ENCODE results near the gene CEP128.
A peak's percentile ranks its signal among the peaks of the same experiment; 100 is the strongest.

CEP128 gene

DNA sequence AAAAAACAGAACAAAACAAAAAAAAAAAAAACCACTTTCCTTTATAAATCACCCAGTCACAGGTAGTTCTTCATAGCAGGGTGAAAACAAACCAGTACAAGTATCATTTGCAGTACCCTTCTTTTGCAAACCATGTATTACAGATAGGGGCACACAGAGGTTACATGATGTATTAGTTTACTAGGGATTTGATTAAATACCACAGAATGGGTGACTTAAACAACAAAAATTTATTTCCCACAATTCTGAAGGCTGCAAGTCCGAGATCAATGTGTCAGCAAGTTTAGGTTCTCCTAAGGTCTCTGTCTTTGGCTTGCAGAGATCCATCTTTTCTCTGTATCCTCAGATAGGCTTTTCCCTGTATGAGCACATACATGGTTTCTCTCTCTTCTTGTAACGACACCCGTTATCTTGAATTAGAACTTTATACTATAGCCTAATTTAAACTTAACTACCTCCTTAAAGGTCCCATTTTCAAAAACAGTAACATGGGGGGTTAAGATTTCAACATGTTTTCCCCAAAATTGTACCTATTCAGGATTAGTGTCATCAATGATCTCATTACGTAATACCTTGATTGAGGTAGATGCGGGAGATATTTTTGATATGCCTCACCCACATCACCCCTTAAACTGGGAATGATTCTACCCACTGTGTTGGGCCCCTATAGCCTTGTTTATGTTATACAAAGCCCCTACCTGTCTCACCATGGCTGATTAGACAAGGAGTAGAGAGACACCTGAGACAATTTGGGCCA lies 3.5 kb upstream of the CEP128 start:
- no peaks in the 10 kb centered on the region for H3K9me3 ChIP-seq (ENCODE audit: low read depth, low read length)

DNA sequence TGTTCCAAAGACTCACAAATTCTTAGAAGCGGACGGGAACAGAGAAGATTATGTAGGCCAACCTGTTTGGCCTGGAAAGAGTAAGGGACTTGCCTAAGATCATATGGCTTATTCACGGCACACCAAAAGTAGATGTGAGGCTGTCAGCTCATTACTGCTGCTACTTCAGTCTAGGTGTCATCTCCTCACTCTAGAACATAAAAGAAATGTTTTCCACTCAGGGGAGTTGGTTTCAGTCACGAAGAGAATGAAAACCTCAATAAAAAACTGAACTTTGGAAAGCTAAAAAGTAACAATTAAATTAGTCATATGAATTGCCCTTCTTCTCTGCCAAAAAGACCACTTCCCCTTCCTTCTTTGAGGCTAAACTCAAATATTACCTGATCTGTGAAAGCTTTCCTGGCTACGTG lies 658 bp upstream of the CEP128 start:
- TF ChIP-seq EZH2 (IDR thresholded peaks at IDR 0.05) (no peak), FOXP2 (optimal IDR thresholded peaks at IDR 0.05; ENCODE audit: control extremely low read depth, extremely low read length, insufficient read depth) (no peak), POLR2AphosphoS5 (IDR thresholded peaks at IDR 0.05; ENCODE audit: borderline replicate concordance, low read depth, low read length) (no peak)
- H3K27ac ChIP-seq = no peak overlapping the region

More for the DNA sequence above, 3.5 kb upstream of the CEP128 start:
- no peak overlapping the region for H3K4me3 ChIP-seq
- TF ChIP-seq EZH2 (IDR thresholded peaks at IDR 0.05) (no peak), POLR2AphosphoS5 (IDR thresholded peaks at IDR 0.05; ENCODE audit: borderline replicate concordance, low read depth, low read length) (no peak), FOXP2 (optimal IDR thresholded peaks at IDR 0.05; ENCODE audit: control extremely low read depth, extremely low read length, insufficient read depth) (no peak)
- H3K9ac ChIP-seq (ENCODE audit: insufficient read length) = no peak overlapping the region
- no peaks in the 10 kb centered on the region for H3K36me3 ChIP-seq (ENCODE audit: insufficient read depth, low read length)
- H3K27ac ChIP-seq = no peak overlapping the region
- no peak for DNase-seq (ENCODE audit: low read depth, low spot score)

DNA sequence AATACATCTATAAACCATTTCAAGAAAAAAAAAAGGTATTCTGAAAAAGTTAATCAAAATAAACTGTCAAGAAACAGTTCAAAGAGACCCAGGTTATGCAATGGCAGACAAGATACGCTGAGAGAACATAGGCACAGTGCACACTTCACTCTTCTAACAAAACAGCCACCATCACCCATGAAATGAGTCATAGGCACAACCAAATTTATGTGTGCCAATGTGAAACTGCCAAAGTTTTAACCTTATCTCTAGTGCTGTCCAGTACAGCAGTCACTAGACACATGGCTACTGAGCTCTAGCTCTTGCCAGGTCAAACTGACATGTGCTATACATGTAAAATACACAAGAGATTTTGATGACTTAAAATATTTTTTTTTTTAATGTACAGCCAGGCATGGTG lies 1.4 kb downstream of the CEP128 start:
- Histone ChIP-seq H3K9ac (ENCODE audit: insufficient read length) (no peak overlapping the region), H3K4me3 (no peak overlapping the region), H3K9me3 (ENCODE audit: low read depth, low read length) (no peaks in the 10 kb centered on the region), H3K27ac (no peak overlapping the region), H3K36me3 (ENCODE audit: insufficient read depth, low read length) (no peaks in the 10 kb centered on the region)
- TF ChIP-seq EZH2 (IDR thresholded peaks at IDR 0.05) = no peak
- DNase-seq (ENCODE audit: low read depth, low spot score) = no peak

More for the DNA sequence above, 658 bp upstream of the CEP128 start:
- no peaks in the 10 kb centered on the region for H3K36me3 ChIP-seq (ENCODE audit: insufficient read depth, low read length)
- no peaks in the 10 kb centered on the region for H3K9me3 ChIP-seq (ENCODE audit: low read depth, low read length)
- DNase-seq (ENCODE audit: low read depth, low spot score) = no peak
- peak overlapping the region; percentile 82 for H3K4me3 ChIP-seq
- H3K9ac ChIP-seq (ENCODE audit: insufficient read length) = peak overlapping the region; percentile 75

DNA sequence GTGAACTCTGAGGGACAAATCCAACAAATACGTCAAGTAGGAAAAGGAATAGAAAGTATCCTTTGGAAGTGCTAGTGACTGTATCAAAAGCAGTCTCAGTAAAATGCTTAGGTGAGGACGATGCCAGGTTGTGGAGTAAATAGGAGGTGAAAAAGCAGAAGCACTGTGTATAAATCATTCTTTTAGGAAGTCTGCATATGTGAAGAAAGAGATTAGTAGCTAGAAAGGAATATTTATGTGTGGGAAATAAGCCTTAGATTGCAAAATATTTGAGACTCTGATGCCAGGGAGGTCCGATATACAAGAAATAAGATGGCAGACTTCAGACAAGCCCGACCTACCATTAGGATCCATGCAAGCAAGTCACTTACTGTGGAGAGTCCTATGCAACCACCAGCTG lies 7.9 kb downstream of the CEP128 start:
- Histone ChIP-seq H3K9ac (ENCODE audit: insufficient read length) (no peak overlapping the region), H3K9me3 (ENCODE audit: low read depth, low read length) (no peaks in the 10 kb centered on the region), H3K4me3 (no peak overlapping the region), H3K27ac (no peak overlapping the region), H3K36me3 (ENCODE audit: insufficient read depth, low read length) (no peaks in the 10 kb centered on the region)
- no peak for DNase-seq (ENCODE audit: low read depth, low spot score)
- no peak for TF ChIP-seq POLR2AphosphoS5 (IDR thresholded peaks at IDR 0.05; ENCODE audit: borderline replicate concordance, low read depth, low read length)

DNA sequence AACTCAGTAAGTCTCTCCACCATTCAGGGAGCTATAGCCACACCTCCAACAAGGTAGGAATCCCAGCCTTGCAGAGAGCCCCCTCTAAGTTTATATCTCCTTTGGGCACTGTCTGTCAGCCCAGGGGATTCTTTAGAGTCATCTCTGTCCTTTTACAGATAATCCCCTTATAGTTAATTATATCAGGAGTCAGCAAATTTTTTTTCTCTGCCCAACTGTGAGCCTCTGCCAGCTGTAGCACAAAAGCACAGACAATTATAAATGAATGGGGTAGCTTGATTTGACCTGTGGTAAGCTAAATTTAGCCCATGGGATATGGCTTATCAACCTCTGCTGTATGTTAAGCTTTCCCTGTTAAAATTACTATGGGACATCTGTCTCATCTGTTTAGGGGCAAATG lies 8.3 kb downstream of the CEP128 start:
- no peak overlapping the region for H3K9ac ChIP-seq (ENCODE audit: insufficient read length)
- H3K4me3 ChIP-seq = no peak overlapping the region
- no peaks in the 10 kb centered on the region for H3K36me3 ChIP-seq (ENCODE audit: insufficient read depth, low read length)
- TF ChIP-seq POLR2AphosphoS5 (IDR thresholded peaks at IDR 0.05; ENCODE audit: borderline replicate concordance, low read depth, low read length) = no peak
- TF ChIP-seq FOXP2 (optimal IDR thresholded peaks at IDR 0.05; ENCODE audit: control extremely low read depth, extremely low read length, insufficient read depth) = no peak
- no peak for TF ChIP-seq EZH2 (IDR thresholded peaks at IDR 0.05)
- H3K9me3 ChIP-seq (ENCODE audit: low read depth, low read length) = no peaks in the 10 kb centered on the region
- DNase-seq (ENCODE audit: low read depth, low spot score) = no peak
- no peak overlapping the region for H3K27ac ChIP-seq

DNA sequence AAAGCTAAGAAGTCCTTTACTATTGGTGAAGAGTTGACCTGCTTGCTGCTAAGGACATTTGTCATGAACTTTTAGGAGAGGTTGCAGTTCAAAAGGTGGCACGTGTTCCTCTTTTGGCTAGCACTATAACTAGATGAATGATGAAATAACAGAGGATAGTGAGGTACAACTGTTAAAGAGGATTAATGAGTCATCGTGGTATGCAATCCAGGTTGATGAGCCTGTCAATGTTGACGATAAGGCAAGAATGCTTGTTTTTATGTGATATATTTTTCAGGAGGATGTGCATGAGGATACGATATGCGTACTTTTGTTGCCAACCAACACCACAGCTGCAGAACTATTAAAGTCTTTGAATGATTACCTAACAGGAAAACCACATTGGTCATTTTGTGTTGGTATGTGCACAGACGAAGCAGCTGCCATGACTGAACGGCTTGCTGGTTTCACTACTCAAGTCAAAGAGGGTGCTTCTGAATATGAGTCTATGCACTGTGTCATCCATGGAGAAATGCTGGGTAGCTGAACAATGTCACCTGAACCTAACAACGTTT lies 10.6 kb downstream of the CEP128 start:
- TF ChIP-seq POLR2AphosphoS5 (IDR thresholded peaks at IDR 0.05; ENCODE audit: borderline replicate concordance, low read depth, low read length) = no peak
- TF ChIP-seq EZH2 (IDR thresholded peaks at IDR 0.05) = no peak
- no peak for TF ChIP-seq FOXP2 (optimal IDR thresholded peaks at IDR 0.05; ENCODE audit: control extremely low read depth, extremely low read length, insufficient read depth)
- no peak overlapping the region for H3K9ac ChIP-seq (ENCODE audit: insufficient read length)

DNA sequence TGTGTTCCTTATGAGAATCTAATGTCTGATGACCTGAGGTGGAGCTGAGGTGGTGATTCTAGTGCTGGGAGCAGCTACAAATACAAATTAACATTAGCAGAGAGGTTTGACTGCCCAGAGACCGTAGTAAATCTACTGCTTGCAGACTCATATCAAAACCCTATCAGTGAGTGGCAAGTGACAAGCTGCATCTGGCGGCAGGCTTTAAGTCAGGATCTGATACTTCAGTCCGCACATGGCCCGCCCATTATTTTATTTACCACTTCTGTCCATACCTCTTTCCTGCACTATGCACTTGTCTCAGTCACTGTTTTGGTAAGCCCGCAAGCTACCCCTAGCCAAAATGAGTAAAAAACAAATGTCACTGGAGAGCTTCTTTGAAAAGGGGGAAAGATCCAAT lies 11.4 kb downstream of the CEP128 start:
- H3K27ac ChIP-seq = no peak overlapping the region

More for the DNA sequence above, 10.6 kb downstream of the CEP128 start:
- Histone ChIP-seq H3K4me3 (no peak overlapping the region), H3K36me3 (ENCODE audit: insufficient read depth, low read length) (no peaks in the 10 kb centered on the region), H3K9me3 (ENCODE audit: low read depth, low read length) (no peaks in the 10 kb centered on the region), H3K27ac (no peak overlapping the region)
- DNase-seq (ENCODE audit: low read depth, low spot score) = no peak

DNA sequence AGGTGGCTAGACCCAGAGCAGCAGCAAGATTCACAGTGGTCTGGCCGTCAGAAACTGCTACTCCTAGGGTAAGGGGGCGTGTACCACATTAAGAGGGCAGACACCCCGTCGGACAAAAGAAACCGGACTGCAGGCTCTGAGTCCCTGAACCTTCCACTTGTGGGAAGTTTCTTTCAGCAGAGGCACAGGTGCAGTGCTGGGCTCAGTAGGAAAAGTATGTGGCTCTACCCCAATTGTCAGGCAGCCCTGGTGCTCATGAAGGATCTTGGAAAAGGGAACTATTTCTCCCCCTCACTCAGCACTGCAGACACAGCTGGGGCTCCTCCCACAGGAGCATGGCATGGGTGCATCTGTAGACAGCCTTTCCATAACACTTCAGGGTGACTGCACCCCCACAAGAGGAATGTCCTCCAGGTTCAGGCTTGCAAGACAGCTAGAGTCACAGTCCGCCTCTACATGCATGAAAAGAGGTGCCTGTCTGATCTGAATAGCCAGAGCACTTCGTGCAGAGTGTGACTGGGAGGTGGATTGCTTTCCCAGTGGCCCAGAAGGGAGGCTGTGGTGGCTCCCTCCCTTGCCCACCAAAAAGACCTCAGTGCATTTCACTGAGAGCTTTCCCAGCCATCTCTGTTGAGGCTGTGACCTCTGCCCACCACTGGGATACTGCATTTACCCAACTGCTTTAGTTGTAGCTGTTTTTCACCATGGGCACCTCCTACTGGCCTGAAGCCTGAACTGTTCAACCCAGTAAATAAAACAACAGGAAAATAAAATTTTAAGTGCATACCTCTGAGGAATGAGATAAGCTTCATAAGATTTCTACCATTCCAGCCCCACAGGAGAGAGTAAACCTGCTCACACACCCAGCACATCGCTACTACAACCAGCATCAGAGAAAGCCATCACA lies 14.2 kb downstream of the CEP128 start:
- DNase-seq (ENCODE audit: low read depth, low spot score) = no peak
- Histone ChIP-seq H3K4me3 (no peak overlapping the region), H3K9me3 (ENCODE audit: low read depth, low read length) (no peaks in the 10 kb centered on the region), H3K36me3 (ENCODE audit: insufficient read depth, low read length) (no peaks in the 10 kb centered on the region), H3K9ac (ENCODE audit: insufficient read length) (no peak overlapping the region), H3K27ac (no peak overlapping the region)
- TF ChIP-seq POLR2AphosphoS5 (IDR thresholded peaks at IDR 0.05; ENCODE audit: borderline replicate concordance, low read depth, low read length) = no peak
- no peak for TF ChIP-seq EZH2 (IDR thresholded peaks at IDR 0.05)
- no peak for TF ChIP-seq FOXP2 (optimal IDR thresholded peaks at IDR 0.05; ENCODE audit: control extremely low read depth, extremely low read length, insufficient read depth)

More for the DNA sequence above, 11.4 kb downstream of the CEP128 start:
- no peaks in the 10 kb centered on the region for H3K9me3 ChIP-seq (ENCODE audit: low read depth, low read length)
- no peak for DNase-seq (ENCODE audit: low read depth, low spot score)
- TF ChIP-seq EZH2 (IDR thresholded peaks at IDR 0.05) = no peak
- no peak for TF ChIP-seq POLR2AphosphoS5 (IDR thresholded peaks at IDR 0.05; ENCODE audit: borderline replicate concordance, low read depth, low read length)
- TF ChIP-seq FOXP2 (optimal IDR thresholded peaks at IDR 0.05; ENCODE audit: control extremely low read depth, extremely low read length, insufficient read depth) = no peak
- H3K4me3 ChIP-seq = no peak overlapping the region
- H3K36me3 ChIP-seq (ENCODE audit: insufficient read depth, low read length) = no peaks in the 10 kb centered on the region
- no peak overlapping the region for H3K9ac ChIP-seq (ENCODE audit: insufficient read length)
